Smooth muscle cell of the umbilical artery (primary cell): ENCODE data around the gene SLFN11. TPM values are rescaled to one million over a fixed set of nuclear protein-coding genes. Genes with fewer than 3 reads are reported as not detected.

Experiments used
- total RNA-seq: library from RNA; depleted of rRNA; stranded (reverse); fragments of >200 nt; gene quantifications from 2 replicates; pipeline ENCODE4 v1.2.3, GENCODE V29; 2014

Gene SLFN11, protein sequence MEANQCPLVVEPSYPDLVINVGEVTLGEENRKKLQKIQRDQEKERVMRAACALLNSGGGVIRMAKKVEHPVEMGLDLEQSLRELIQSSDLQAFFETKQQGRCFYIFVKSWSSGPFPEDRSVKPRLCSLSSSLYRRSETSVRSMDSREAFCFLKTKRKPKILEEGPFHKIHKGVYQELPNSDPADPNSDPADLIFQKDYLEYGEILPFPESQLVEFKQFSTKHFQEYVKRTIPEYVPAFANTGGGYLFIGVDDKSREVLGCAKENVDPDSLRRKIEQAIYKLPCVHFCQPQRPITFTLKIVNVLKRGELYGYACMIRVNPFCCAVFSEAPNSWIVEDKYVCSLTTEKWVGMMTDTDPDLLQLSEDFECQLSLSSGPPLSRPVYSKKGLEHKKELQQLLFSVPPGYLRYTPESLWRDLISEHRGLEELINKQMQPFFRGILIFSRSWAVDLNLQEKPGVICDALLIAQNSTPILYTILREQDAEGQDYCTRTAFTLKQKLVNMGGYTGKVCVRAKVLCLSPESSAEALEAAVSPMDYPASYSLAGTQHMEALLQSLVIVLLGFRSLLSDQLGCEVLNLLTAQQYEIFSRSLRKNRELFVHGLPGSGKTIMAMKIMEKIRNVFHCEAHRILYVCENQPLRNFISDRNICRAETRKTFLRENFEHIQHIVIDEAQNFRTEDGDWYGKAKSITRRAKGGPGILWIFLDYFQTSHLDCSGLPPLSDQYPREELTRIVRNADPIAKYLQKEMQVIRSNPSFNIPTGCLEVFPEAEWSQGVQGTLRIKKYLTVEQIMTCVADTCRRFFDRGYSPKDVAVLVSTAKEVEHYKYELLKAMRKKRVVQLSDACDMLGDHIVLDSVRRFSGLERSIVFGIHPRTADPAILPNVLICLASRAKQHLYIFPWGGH
- total RNA-seq, result 30.3 and 63.5 TPM in 2 replicates

DNA sequence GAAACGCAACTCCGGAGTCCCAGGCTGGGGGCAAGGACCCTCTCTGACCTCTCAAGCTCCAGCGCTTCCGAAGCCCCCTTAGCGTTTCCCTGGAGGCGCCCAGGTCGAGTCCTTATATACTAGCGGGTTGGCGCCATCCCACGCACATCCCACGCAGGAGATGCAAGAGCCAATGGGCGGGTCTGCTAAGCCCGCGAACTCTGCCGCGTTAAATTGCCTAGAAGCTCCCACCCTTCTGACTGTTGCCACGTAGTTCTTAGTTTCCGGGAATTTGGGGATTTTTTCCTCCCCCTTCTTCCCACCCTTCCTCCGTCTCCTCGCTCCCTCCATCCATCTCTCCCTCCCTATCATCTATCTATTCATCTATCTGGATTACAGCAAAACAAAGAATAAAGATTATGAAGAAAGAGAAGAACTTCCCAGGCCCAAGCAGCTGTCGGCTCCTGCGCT is at the start of gene SLFN11:
TSS of gene SLFN11 (minus strand) at position 88 of the 450 bp plus-strand sequence. CDS start 9,814 bp downstream, outside the sequence.

Other genes with a start within 250 kb of the SLFN11 start
- gene NLE1, start 231.3 kb downstream of the SLFN11 start, total RNA-seq, result 22.6 and 24.8 TPM in 2 replicates
- gene UNC45B, start 225.8 kb downstream of the SLFN11 start, total RNA-seq, result not detected in 2 replicates
- gene SLC35G3, start 179.2 kb downstream of the SLFN11 start, total RNA-seq, result not detected in 2 replicates
- 97.4 and 165 TPM in 2 replicates for gene SLFN5, start 130.5 kb downstream of the SLFN11 start, total RNA-seq
- gene SLFN12, start 58.9 kb upstream of the SLFN11 start, total RNA-seq, result 28.2 and 31.5 TPM in 2 replicates
- 0.89 and 1.2 TPM in 2 replicates for gene SLFN13, start 75.1 kb upstream of the SLFN11 start, total RNA-seq
- gene SLFN12L, start 164.1 kb upstream of the SLFN11 start, total RNA-seq, result under 0.01 TPM in 1 of 2 replicates, not detected in the other
- gene SLFN14, start 187.2 kb upstream of the SLFN11 start, total RNA-seq, result not detected in 2 replicates
- gene PEX12, start 204.9 kb upstream of the SLFN11 start, total RNA-seq, result 3.7 and 5.3 TPM in 2 replicates
- 73.9 and 149 TPM in 2 replicates for gene AP2B1, start 213.7 kb upstream of the SLFN11 start, total RNA-seq